SIG-M5 treated with dmso at 0.1 percent for 504 hours (cell line): ENCODE results near the gene PIANP.

ENCODE experiments used
- DNase-seq: peaks from one replicate; lab custom pipeline; 2025; ENCODE audit not compliant: unreplicated experiment; lab: John Stamatoyannopoulos, UW

Gene PIANP

GRCh38 chr12:6672143-6672542, 28.5 kb downstream of the PIANP start:
- no peak for DNase-seq

- no peak for DNase-seq
Measured at GRCh38 chr12:6667559-6668210, 32.9 kb downstream of the PIANP start.

DNA sequence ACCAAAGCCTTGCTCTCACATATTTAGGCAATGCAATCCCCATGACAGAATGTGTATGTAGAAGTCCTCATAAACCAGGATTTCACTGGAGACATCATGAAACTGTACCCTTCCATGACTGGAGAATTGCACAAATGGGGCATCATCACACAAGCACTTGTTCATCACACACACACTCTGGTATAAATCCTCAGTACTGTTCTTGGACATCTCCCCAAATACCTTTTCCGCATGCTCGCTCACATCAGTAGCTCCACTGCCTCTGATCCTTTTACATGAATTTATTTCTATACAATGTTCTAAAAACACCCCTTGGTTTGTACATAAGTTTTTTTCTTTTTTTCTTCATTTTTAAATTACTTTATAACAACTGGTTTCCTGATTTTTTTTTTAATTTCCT, 34.4 kb downstream of the PIANP start:
- DNase-seq, result no peak

GRCh38 chr12:6664902-6665301, 35.7 kb downstream of the PIANP start:
- DNase-seq, result peak; percentile 91

DNA sequence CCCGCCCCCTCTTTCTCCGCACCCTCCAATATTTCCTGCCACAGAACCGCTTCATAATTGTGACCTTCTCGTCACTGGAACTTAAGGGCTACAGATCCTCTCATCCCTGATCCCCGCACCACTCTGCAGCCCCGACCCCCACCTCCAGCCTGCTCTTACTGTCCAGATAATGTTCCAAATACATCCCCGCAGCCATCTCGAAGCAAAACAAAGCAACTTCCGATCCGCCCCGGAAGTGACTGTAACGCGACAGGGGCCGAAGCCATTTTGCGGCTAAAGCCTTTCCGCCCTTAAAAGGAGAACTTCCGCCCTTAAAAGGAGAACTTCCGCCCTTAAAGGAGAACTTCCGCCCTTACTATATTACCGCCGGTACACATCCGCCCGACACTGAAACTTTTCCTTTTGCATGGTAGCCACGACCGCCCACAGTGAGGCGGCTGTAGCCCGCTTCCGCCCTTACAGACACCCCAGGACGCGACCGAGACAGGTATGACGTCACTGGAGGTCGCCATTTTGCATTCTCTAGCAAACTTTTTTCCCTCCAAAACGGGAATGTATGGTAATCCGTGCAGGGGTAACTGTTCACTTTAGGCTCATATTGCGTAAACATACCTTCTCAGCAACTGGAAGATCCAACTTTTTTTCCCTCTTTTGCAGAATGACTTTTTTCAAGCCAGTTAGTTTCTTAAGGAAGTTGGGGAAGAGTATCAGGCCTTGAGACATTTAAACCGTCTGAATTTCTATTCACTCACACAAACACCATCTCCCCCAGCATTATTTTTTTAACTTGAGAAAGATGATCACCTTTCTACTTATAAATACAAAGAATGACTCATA, 37.5 kb downstream of the PIANP start, which contains the start of gene ING4:
TSS of gene ING4 (minus strand) at position 214 of the 837 bp plus-strand sequence. CDS start at position 196, 18 bp downstream.
- DNase-seq, result peak; percentile 100

- peak; percentile 70 for DNase-seq
Measured at GRCh38 chr12:6662602-6662905, 38.1 kb downstream of the PIANP start.

DNA sequence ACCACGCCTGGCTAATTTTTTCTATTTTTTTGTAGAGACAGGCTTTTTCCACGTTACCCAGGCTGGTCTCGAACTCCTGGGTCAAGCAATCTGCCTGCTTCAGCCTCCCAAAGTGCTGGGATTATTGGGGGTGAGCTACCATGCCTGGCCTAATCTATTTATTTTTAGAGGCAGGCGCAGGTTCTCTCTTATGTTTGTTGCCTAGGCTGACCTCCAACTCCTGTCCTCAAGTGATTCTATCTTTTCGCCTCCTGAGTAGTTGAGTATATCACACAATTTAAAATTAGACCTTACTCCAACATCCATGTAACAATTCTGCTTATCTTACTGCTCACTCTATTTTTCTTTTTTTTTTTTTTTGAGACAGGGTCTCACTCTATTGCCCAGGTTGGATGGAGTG, 46.6 kb downstream of the PIANP start:
- DNase-seq, result no peak

GRCh38 chr12:6653342-6653741, 47.3 kb downstream of the PIANP start:
- no peak for DNase-seq

- DNase-seq, result no peak
Measured at GRCh38 chr12:6652391-6652790, 48.2 kb downstream of the PIANP start.

DNA sequence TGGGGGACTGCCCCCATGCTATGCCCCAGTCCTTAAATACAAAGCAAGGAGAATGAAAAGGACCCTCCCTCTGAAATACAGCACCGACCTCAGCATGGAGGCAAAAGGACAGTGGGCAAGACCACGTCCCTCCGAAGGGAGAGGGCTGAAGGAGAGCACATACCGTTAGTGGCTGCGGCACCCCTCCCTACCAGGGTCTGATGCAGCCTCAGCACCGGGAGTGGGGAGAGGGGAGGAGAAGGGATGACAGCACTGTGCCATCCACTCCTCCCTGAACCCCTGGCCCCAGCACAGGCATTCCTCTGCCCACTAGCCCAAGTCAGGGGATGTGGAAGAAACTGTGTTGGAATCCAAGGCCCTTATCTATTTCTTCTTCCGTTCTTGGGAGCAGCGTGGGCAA, 49.8 kb downstream of the PIANP start:
- no peak for DNase-seq

- no peak for DNase-seq
Measured at GRCh38 chr12:6647083-6647604, 53.5 kb downstream of the PIANP start, which contains the start of gene ACRBP. ACRBP (minus strand) TSS chr12:6647432; CDS start chr12:6647366, 66 bp downstream.

DNA sequence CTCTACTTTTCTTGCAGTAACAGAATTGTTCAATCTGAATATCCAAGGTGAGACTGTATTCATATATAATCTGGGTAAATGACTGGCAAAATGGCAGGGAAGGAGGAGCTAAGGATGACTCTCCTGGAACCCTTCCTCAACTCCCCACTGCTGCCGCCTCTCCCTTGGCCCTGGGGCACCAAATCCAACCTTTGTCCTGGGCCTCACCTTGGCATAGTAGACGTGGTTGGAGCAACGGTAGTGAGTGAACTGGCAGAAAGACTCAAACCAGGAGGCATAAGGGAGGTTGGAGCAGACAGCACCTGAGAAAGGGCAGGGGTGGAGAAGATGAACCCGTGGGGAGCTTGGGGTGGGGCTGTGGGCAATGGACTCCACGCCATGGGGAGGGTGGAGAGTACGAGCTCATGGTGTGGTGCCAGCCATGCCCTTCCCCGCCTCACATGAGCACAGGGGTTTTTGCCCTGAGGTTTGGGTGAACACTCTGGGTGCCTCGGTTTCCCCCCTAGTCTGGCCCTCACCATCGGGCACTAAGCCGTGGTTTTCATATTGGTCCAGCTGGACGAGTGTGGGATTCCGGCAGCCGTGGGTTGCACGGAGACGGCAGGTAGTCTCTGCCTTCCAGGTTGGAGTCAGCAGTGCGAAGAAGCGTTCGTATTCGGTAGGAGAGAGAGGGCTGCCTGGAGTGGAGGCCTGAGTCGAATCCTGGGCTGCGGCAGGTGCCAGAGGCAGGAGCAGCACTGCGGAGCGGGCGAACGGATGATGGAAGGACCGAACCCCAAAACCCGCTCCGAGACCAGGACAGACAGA, 54.1 kb downstream of the PIANP start:
- no peak for DNase-seq

GRCh38 chr12:6644903-6645302, 55.7 kb downstream of the PIANP start:
- DNase-seq, result no peak

- DNase-seq, result peak; percentile 99
Measured at GRCh38 chr12:6644257-6644596, 56.4 kb downstream of the PIANP start.
